Glutamatergic neuron (in vitro differentiated cells): ENCODE results near the gene CABCOCO1. TPM values are rescaled to one million over a fixed set of nuclear protein-coding genes. Genes with fewer than 3 reads are reported as not detected.

Experiments used
- DNase-seq: peaks from one replicate; pipeline ENCODE4 v3.0.0; 2022
- H3K27ac Mint-ChIP-seq: one replicate; pipeline ENCODE4 v1.8.0; 2020; ENCODE audit warnings: mild to moderate bottlenecking, mixed read lengths, inconsistent platforms; ENCODE audit not compliant: unreplicated experiment
- H3K27me3 Mint-ChIP-seq: one replicate; pipeline ENCODE4 v1.8.0; 2020; ENCODE audit warnings: mild to moderate bottlenecking, moderate library complexity, mixed read lengths, inconsistent platforms; ENCODE audit not compliant: unreplicated experiment
- H3K36me3 Mint-ChIP-seq: one replicate; pipeline ENCODE4 v1.8.0; 2020; ENCODE audit warnings: mild to moderate bottlenecking, mixed read lengths, inconsistent platforms; ENCODE audit not compliant: unreplicated experiment
- H3K4me1 Mint-ChIP-seq: one replicate; pipeline ENCODE4 v1.8.0; 2020; ENCODE audit warnings: mild to moderate bottlenecking, low read depth, mixed read lengths, inconsistent platforms; ENCODE audit not compliant: unreplicated experiment
- H3K4me3 Mint-ChIP-seq: one replicate; pipeline ENCODE4 v1.8.0; 2020; ENCODE audit warnings: mild to moderate bottlenecking, mixed read lengths, inconsistent platforms; ENCODE audit not compliant: unreplicated experiment
- H3K9me3 Mint-ChIP-seq: one replicate; pipeline ENCODE4 v1.8.0; 2020; ENCODE audit warnings: mild to moderate bottlenecking, moderate library complexity, mixed read lengths, inconsistent platforms; ENCODE audit not compliant: unreplicated experiment
- CTCF ChIP-seq: fragments of 200-600 bp; sonication (generic); IDR thresholded peaks from one replicate; pipeline ENCODE4 v1.5.0; 2021; ENCODE audit not compliant: partially characterized antibody, unreplicated experiment
- total RNA-seq: library from RNA; stranded (reverse); fragmentation: NEBNext Ultra II Directional; extraction: Animal tissue kit (Norgen Biotek cat#: 25700); gene quantifications from one replicate; pipeline ENCODE4 v1.2.1, GENCODE V29; 2021; ENCODE audit not compliant: unreplicated experiment

Gene CABCOCO1
- total RNA-seq, 1 donor from 2014 or later: not detected

GRCh38 chr10:61692447-61693010 lies 29.8 kb downstream of the CABCOCO1 start:
- Mint-ChIP-seq H3K36me3 (no peaks in the 10 kb centered on the region), H3K27me3 (no peaks in the 10 kb centered on the region), H3K27ac (no peak overlapping the region), H3K4me3 (no peak overlapping the region), H3K4me1 (no peaks in the 10 kb centered on the region), H3K9me3 (no peaks in the 10 kb centered on the region)
- TF ChIP-seq CTCF: no peak
- no peak for DNase-seq

- no peak overlapping the region for H3K27ac Mint-ChIP-seq
- no peaks in the 10 kb centered on the region for H3K4me1 Mint-ChIP-seq
- no peak overlapping the region for H3K4me3 Mint-ChIP-seq
- H3K36me3 Mint-ChIP-seq: no peaks in the 10 kb centered on the region
- DNase-seq: no peak
- H3K9me3 Mint-ChIP-seq: no peaks in the 10 kb centered on the region
- H3K27me3 Mint-ChIP-seq: no peaks in the 10 kb centered on the region
- TF ChIP-seq CTCF: no peak
These were observed 36.4 kb downstream of the CABCOCO1 start for GRCh38 chr10:61698968-61699655.

GRCh38 chr10:61701055-61701705 lies 38.5 kb downstream of the CABCOCO1 start:
- H3K36me3 Mint-ChIP-seq: no peaks in the 10 kb centered on the region
- no peak overlapping the region for H3K4me3 Mint-ChIP-seq
- TF ChIP-seq CTCF: no peak
- no peaks in the 10 kb centered on the region for H3K9me3 Mint-ChIP-seq
- no peaks in the 10 kb centered on the region for H3K27me3 Mint-ChIP-seq
- H3K4me1 Mint-ChIP-seq: no peaks in the 10 kb centered on the region
- H3K27ac Mint-ChIP-seq: no peak overlapping the region
- DNase-seq: no peak

- Mint-ChIP-seq H3K4me3 (no peak overlapping the region), H3K9me3 (no peaks in the 10 kb centered on the region), H3K27me3 (no peaks in the 10 kb centered on the region), H3K27ac (no peak overlapping the region), H3K4me1 (no peaks in the 10 kb centered on the region), H3K36me3 (no peaks in the 10 kb centered on the region)
- no peak for TF ChIP-seq CTCF
- no peak for DNase-seq
These were observed 39.0 kb downstream of the CABCOCO1 start for GRCh38 chr10:61701706-61702105.

- no peak for TF ChIP-seq CTCF
- H3K27me3 Mint-ChIP-seq: no peaks in the 10 kb centered on the region
- no peak for DNase-seq
- H3K9me3 Mint-ChIP-seq: no peaks in the 10 kb centered on the region
- H3K4me3 Mint-ChIP-seq: no peak overlapping the region
- no peaks in the 10 kb centered on the region for H3K36me3 Mint-ChIP-seq
- H3K4me1 Mint-ChIP-seq: no peaks in the 10 kb centered on the region
- no peak overlapping the region for H3K27ac Mint-ChIP-seq
These were observed 39.9 kb downstream of the CABCOCO1 start for GRCh38 chr10:61702584-61702983.
